HG02642 (cell line): ENCODE results near the gene PRKX.
"Not testable (repeated sequence)": the region's sequence is repeated elsewhere in the genome, so short reads cannot be mapped to it uniquely, and the experiment has no call there.

Experiments
- ATAC-seq: cut with Tn5 transposase; IDR thresholded peaks from one replicate; pipeline ENCODE4 v1.9.1; 2021; ENCODE audit warnings: mild to moderate bottlenecking; ENCODE audit not compliant: unreplicated experiment, poor library complexity

Gene PRKX

DNA sequence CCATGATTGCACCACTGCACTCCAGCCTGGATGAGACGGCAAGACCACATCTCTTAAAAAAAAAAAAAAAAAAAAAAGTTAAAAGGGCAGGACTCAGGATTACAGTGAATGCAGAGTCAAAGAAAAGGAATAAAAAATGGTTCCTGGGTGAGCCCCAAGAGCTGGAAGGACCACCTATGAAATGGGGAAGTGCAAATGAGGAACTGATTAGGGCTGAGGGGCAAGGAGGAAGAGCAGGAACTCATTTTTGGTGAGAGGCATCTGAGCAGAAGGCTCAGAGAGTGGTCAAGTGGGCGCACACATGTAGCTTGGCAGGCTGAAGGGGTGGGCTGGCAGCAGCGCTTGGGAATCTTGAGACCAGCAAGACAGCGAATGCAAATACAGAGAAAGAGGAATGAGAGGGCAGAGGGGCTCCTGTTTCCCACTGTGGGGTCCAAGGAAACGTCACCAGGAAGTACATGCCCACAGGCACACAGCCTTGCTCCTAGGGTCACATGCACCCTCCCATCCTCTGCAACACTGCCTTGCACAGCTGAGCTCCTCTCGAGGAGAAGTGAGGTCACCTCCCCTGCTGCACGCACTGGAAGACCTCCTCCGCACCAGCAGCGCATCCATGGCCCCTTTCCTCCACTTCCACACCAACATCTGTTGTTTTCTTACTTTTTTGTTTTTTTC, 49.7 kb downstream of the PRKX start:
- ATAC-seq = not testable (repeated sequence)

DNA sequence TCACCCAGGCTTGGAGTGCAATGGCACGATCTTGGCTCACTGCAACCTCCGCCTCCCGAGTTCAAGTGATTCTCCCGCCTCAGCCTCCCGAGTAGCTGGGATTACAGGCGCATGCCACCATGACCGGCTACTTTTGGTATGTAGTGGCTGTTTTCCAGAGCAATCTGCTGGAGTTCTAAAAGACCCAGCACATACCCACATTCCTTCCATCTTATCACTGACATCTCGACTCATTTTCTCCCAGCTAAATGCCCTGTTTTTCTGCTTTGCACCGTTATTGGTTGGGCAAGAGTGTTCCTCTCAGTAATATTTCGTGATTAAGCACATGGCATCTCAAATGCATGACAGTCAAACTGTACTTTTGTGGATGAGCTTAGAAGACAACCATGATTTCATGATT, 53.7 kb downstream of the PRKX start:
- no peak for ATAC-seq

DNA sequence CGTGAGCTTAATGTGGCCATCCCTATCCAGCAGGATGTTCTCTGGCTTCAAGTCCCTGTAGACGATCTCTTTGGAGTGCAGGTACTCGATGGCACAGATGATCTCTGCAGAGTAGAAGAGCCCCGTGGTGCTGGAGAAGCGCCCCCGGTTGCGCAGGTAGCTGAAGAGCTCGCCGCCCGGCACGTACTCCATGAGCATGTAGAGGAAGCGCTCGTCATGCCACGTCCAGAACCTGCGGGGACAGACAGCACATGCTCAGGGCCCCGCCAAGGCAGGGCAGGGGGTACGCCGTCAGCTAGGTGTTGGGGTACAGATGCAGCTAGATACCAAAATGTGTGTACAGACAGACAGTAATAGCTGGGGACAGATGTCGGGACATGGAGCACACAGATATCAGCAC, 58.3 kb downstream of the PRKX start:
- no peak for ATAC-seq

DNA sequence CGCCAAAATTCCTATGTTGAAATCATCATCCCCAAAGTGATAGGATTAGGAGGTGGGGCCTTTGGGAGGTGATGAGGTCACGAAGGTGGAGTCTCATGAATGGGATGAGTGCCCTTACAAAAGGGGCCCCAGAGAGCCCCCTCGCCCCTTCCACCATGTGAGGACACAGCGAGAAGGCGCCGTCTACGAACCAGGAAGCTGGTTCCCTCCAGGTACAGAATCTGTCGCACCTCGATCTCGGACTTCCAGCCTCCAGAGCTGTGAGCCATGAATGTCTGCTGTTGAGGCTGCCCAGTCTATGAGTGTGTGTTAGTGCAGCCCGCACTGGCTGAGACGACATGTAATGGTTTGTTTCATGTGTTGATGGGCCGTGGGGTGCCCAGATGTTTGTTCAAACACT, 60.3 kb downstream of the PRKX start:
- ATAC-seq = no peak

DNA sequence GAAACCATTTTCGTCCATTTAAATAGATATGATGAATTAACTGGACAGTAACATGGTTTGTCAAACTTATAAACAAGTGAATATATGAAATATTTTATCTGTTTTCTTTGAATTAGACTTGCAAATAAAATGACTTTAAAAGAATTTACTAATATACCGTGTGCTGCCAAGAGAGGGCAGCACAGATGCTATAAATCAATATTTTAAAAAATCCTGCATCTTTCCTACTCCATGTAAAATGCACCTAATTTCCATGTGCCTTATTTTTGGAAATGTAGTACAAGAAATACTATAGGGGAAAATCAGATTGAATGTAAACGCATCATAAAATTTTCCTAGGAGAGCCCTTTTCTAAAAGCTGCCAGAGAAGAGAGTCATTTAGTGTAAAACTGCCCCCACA, 62.2 kb downstream of the PRKX start:
- ATAC-seq = no peak

DNA sequence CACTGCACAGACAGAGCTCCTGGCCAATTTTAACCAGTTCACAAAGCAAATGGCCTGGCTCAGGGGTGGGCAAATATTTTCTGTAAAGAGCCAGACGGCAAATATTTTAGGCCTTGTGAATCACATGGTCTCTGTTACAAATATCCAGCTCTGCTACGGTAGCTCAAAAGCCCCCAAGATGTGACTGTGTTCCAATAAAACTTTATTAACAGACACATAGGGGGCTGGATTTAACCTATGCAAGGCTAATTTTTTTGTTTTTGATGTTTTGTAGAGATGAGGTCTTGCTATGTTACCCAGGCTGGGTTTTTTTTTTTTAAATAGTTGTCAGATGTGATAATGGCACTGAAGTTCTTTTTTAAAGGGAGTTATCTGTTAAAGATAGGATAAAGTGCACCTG, 65.4 kb downstream of the PRKX start:
- no peak for ATAC-seq

DNA sequence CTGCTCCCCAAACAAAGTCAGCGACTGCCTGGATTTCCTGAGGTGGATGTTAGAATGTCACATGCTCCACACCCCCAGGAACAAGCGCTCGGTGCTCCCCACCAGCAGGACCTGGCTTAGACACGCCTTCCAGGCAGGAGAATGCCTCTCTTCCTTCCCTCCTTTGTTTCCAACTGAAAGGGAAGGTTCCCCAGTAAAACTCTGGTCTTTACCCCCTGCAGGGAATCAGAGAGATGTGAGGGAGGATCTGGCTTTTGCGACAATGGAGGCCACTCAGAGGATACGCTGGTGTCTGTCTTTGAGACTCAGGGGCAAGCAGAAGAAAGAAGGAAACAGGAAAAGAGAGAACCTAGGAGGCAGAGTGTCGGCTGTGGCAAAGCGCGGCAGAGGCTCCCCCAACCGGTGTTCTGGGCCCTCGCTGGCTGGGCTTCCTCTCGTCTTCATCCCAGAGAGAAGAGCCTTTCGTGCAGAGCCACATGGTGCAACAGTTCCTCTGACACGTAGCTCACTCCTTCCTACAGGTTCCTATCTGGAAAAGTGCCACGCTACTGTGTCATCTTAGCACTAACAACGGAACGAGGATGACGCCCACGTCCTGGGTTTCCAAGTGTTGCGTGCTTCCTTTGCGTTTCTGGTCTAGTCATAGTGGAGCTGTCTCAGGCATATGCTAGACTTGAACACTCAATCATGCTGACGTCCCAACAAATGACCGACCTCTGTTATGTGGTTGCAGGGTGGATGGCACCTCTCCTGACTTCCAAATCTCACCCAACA, 73.4 kb downstream of the PRKX start:
- ATAC-seq = not testable (repeated sequence)

DNA sequence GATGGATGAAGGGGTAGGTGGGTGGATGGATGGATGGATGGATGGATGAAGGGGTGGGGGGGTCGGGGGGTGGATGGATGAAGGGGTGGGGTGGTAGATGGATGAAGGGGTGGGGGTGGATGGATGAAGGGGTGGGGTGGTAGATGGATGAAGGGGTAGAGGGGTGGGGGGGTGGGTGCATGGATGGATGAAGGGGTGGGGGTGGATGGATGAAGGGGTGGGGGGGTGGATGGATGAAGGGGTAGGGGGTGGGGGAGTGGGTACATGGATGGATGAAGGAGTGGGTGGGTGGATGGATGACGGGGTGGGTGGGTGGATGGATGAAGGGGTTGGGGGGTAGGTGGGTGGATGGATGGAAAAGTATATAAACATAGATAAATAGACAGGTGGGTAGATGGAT, 74.2 kb downstream of the PRKX start:
- no peak for ATAC-seq

DNA sequence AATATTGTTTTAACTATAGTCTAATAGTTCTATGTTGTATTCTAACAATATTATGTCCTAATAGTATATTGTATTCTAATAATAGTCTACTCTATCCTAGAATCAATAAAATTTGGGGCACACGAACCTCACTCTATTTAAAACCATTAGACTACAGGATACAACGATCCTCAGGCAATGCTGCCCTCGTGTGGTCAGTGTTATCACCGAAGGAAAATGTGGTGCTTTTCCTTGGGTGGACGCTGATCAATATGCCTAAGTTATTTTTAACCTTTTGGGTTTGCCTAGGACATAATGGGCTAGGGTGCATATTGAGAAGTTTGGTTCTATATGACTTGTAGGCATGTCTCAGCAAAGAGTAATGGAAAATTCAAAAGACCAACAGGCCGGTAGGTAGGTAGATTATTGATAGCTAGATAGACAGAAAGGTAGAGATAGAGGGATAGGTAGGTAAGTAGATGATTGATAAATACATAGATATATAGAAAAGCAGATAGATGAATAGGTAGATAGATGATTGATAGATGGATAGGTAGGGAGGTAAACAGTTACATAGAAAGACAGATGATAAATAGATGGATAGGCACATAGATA, 75.1 kb downstream of the PRKX start:
- no peak for ATAC-seq

DNA sequence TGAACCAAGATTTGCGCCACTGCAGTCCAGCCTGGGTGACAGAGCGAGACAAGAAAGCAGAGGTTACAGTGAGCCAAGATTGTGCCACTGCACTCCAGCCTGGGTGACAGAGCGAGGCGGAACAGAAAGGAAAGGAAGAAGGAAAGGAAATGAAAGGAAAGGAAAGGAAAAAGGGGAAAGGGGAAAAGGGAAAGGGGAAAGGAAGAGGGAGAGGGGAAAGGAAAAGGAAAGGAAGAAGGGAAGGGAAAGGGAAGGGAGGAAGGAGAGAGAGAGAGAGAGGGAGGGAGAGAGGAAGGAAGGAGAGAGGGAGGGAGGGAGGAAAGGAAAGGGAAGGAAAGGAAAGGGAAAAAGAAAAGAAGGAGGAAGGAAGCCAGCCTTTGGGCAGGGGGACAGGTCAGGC, 76.6 kb downstream of the PRKX start:
- ATAC-seq = no peak

DNA sequence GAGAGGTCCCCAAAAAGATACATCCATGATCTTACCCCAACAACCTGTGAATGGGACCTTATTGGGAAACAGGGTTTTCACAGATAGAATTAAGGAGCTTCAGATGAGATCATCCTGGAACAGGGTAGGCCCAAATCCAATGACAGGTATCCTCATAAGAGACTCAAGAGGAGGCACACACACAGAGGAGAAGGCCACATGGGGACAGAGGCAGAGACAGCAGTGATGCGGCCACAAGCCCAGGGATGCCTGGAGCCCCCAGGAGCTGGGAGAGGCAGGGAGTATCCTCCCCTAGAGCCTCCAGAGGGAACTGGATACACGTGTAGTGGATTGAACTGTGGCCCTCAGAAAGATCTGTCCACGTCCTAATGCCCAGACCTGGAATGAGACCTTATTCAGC, 82.3 kb downstream of the PRKX start:
- no peak for ATAC-seq

DNA sequence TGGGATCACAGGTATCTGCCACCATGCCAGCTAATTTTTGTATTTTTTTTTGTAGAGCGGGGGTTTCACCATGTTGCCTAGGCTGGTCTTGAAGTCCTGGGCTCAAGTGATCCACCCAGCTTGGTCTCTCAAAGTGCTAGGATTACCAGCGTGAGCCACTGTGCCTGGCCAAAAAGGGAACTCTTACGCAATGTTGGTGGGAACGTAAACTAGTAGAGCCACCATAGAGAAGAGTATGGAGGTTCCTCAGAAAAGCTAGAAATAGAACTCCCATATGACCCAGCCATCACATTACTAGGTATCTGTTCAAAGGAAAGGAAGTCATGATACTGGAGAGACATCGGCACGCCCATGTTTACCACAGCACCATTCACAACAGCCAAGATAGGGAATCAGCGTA, 85.9 kb downstream of the PRKX start:
- ATAC-seq = no peak

DNA sequence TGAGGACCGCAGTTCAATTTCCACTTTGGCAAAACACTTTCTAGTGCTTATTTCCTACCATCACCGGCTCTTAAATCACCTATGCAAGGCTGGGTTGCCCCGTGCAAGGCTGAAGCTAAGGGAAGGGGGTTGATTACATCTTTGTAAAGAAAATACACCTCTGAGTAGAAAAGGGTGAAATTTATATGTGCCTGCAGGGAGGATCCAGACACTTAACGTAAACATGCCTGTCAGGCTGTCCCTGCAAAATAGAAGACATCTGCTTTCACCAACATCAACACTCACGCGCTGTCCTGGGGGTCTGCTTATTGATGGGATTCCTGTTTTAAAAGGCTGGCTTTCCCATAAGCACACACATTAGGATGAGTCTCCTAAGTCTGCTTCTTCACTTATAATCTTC, 92.0 kb downstream of the PRKX start:
- ATAC-seq = no peak

DNA sequence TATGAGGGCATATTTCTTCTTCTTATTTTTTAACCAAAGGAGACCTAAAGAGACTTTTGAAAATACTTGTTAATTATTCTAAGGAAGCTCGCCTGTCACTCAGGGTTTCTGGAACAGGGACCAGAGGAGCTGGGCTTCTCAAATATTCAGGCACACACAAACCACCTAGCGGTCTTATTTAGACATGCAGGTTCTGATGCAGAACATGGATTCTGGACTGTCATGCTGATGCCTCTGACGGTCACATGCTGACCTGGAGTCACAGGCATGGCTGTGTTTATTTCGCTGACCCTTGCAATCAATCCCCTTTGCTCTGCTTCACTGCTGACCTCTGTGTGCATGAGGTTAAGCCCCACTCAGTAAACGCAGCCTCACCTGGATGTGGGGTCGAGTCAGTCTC, 101.7 kb downstream of the PRKX start:
- ATAC-seq = not testable (repeated sequence)

DNA sequence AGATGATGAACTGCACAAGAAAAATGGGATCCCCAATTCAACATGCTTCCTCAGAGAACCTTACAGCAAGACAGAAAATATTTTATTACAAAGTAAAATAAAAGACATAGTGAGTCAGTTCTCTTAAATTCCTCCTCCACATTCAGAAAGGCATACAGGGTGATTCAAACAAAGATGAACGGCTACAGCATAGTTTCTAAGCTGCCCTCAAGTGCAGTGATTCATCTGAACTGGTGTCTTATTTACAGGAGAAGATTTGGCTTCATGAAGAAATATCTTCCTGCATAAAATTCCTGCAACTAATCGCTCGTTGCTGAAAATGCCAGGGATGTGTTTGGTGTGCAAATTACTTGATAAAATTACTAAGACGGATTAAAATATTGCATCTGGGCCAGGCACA, 103.6 kb downstream of the PRKX start:
- no peak for ATAC-seq

DNA sequence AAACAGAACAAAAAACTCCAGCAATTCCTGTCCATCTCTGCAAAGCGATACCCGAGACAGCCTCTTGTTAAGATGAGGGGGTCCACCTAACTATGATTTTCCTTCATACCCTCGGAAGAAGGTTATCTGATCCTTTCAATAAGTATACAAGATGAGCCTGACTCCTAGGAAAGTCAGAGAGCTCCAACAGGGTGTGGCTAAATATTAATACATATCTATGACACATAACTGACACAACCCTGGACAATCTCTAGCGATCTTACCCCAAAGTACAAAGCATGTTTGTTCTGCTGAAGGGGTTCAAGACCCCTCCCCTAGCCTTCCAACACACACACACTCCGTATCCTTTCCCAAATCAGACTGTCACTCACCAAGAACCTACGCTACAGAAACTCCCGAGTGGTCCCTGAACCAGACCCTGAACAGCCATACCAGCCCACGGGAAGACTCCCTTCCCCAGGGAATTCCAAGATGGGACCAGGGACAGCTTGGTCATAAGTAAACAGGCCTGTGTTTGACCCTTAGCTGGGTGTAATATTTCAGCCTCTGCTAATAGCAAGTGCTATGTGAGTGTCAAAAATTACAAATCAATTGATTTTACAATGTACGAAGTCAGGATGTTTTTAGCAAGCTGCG, 110.3 kb downstream of the PRKX start:
- ATAC-seq = no peak

DNA sequence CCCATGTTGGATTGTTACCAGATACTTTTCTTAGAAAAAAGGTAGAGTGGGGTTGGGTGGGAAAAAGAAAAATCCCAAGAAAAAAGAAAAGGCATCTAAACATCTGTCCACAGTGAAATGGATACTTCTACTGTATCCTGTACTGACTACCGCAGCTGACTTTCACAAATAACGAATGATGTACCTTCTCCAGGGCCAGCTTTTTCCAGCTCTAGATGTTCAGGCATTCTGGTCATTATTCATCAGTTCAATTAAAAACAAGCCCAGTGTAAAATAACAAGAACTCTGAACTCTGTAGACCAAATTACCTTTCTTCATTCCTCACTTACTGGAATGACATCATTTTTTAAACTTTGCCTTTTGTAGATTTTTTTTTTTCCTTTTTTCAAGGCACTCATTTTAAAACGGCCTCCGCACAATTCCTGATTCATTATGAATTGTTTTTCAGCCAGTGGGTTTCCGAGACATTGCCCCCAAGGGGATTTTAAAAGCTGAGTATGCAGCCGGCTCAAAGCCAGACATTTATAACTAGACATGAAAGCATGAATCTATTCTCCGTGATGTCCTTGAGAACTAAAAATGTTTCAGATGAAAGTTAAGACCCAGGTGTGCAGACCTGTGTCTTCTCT, 113.5 kb downstream of the PRKX start:
- no peak for ATAC-seq

DNA sequence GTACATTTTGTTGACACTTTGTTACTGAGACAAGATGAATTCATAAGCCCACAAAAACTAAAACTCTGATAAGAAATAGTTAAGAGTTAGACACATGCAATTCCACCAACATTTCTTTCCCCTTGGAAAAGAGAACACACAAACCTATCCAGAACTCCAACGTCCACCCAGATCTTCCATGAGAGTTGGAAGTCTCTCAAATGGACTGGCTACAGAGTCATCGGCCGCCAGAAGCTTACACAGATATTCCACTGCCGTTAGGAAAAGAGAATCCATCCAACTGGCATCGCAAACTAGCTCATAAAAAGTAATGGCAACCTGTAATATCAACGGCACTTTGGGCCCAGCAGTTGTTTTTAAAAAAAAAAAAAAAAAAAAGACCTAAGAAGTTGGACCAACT, 114.7 kb downstream of the PRKX start:
- no peak for ATAC-seq

DNA sequence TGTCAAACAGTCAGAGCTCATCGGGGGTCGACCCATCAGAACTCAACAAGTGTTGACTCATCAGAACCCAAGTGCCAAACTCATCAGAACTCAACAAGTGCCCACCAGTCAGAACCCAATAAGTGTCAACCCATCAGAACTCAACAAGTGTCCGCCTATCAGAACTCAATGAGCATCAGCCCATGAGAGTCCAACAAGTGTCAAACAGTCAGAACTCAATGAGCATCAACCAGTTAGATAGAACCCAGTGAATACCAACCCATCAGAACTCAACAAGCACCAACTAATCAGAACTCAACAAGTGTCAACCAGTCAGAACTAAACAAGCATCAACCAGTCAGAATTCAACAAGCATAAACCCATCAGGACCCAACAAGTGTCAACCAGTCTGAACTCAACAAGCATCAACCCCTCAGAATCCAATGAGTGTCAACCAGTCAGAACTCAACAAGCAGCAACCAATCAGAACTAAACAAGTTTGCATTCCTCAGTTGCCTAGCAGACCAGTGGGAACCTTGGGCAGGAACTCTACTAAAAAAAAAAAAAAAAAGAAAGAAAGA, 115.3 kb downstream of the PRKX start:
- ATAC-seq = no peak

DNA sequence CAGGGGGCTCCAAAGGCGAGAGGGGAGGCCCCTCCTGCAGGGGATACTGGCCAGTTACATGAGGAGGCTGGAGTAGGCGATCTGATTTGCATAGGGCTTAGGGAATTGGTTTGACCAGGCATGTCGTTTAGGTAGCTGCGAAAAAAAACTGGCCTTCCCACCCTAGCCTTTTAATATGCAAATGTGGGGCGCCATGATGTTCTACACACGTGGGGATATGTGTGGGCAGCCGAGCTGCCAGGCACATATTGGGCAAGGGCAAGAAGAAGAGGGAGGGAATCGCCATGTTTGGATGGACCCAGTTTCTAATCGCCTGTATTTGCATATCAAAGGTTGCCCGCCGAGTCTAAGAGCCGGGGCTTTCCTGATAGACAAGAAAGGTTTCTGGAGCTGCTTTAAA, 121.3 kb downstream of the PRKX start:
- ATAC-seq = no peak

DNA sequence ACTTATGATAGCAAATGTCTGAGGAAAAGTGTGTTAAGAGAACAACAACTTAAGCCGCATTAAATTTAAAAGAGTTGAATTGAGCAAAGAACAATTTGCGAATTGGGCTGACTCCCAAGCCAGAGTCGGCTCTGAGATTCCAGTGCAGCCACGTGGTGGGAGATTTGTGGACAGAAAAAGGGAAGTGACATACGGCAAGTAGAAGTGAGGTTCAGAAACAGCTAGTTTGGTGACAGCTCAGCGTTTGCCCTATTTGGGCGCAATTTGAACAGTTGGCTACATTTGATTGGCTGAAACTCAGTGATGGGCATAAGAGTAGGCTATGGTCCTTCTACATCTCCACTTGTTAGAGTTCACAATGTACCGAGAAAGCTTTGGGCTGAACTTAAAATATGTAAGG, 124.0 kb downstream of the PRKX start:
- ATAC-seq = no peak
